ENCODE results near the gene SYNM.

SYNM gene

DNA sequence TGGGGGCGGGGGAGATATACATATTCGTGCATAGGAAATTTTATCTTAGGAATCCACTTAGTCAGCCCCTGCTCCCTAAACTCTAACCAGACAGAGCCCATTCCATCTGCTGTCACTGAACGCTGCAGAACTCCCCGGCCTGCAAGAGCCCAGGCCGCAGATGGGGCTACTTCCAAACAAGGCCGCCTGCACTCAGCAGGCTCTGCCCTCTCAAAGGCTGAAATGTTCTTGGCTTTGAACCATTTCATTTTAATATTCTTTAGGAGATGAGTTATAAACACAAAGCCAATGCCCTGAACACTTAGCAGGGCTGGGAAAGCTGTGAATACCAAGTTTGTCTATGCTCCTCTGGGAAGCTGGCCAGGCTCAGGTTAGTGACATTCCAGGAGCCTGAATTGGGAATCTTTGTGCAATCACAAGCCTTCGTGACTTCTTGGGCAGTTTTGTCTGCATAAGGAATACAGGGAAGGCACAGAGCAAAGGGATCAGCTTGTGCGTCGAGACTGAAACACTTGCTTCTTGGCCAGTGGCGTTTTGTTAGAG, 65.0 kb downstream of the SYNM start:
- no peak for DNase-seq

DNA sequence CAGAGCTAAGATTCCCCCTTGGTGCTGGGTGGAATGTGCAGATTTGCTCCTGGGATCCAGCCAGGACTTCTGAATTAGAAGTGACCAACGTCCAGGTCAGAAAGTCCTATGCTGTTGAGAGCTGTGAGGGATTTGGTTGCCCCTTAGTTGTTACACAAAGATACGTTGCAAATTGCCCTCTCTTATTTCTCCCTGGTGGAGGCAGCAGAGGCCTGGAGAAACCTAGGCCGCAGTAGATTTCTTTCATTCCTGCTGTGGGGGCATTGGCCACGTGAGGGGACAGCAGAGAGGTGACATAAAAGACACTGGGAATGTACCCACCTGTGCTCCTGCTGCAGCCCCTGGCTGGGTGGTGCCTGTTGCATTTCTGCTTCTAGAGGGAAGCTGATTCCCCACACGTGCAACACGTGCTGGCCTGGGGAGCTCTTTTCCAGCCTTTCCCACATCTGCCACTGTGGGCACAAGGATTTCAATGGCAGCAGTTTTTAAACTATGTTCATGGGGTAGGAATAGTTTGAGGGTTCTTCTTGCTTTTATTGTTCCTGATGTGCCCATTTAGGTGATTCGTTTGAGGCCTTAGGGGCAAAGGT, 65.7 kb downstream of the SYNM start:
- DNase-seq = no peak

DNA sequence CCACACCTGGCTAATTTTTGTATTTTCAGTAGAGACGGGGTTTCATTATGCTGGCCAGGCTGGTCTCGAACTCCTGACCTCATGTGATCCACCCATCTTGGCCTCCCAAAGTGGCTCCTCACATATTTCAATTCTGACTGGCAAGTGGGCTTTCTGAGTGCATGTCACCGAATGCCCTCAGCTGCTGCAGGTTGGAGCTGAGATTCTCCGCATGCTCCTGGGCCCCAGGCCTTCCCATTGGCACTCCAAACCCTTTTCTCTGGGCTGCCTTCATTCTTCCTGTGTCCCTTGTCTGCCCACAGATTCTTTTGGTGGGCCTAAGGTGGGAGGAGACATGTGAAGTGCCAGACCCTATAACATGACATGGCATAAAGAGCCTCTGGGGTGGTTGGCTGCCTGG, 67.3 kb downstream of the SYNM start:
- no peak for DNase-seq

DNA sequence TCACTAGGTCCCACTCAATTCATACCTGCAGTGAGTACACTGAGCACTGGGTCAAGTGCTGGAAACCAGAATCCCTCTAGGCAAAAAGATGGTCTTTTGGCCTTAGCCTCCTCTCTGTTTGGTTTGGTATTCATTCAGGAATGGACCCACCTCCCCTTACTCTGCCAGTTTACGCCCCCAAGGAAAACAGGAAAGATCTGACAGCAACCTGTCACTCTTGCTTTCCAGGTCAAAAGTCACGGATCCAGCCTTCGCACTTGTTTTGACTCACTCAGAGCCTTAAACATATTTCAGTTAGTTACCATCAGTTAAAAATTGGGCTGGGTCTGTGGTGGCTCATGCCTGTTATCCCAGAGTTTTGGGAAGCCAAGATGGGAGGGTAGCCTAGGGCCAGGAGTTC, 68.1 kb downstream of the SYNM start:
- no peak for DNase-seq

DNA sequence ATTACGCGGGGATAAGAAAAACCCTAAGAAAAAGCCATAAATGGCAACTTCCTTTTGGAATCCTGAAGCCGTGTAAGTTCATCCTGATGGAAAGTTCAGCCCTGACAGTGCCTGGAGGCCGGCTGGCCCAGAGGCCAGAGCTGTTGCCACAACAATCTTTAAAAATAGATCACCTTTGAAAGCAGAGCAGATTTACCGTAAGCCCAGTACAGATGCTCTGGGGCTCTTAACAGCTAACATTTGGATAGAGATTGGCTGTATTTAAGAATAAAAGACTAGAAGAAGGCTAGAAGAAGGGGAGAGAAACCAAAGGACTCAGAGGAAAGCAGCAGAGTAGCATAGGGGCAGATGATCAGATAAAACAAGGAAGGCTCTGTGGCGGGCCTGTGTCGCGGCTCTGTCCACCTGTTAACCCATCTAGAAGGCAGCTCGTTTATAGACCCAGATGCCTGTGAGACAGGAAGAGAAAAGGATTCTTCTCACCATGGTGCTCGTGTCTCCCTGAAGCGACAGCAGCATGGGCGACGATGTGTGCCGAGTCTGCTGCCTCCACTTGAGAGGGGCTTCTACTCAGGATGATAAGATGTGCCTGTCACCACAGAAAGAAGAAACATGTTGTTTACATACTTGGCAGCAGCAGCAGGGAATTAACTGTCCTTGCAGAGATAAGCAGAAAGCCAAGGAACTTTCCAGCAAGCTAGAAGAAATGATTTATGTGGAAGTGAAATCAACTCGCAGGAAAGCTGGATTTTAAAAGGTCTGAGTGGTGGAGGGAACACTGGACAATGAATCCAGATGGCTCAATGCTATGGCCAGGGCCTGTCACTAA, 69.9 kb downstream of the SYNM start:
- DNase-seq = no peak

DNA sequence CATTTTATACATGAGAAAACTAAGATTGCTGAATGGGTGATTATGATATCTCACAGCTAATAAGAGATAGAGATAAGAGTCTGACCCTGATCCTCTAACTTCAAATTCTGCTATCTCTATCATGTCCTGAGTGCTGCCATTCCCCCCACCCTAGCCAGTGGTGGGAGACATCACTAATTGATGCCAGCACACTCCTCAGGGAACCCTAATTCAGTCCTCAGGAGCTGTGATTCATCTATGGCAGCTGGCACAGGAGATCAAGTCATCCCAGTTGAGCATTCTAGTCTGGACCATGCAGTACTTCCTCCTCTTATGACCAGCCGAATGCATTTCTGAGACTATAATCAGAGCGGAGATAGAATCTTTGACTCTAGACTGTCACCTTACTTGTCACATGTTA, 71.9 kb downstream of the SYNM start:
- DNase-seq = no peak

DNA sequence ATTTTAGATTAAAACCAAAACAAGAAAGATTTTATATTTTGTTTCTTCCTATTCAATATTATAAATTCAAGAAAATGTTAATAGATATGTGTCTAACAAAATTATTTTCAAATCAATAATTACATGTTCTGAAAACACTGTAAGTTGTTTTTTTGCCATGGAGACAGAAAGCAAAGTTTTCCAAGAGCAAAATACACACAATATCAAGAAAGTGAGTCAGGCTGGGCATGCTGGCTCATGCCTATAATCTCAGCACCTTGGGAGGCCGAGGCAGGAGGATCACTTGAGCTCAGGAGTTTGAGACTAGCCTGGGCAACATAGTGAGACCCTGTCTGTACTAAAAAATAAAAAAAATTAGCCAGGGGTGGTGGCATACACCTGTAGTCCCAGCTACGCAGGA, 72.8 kb downstream of the SYNM start:
- DNase-seq = no peak

DNA sequence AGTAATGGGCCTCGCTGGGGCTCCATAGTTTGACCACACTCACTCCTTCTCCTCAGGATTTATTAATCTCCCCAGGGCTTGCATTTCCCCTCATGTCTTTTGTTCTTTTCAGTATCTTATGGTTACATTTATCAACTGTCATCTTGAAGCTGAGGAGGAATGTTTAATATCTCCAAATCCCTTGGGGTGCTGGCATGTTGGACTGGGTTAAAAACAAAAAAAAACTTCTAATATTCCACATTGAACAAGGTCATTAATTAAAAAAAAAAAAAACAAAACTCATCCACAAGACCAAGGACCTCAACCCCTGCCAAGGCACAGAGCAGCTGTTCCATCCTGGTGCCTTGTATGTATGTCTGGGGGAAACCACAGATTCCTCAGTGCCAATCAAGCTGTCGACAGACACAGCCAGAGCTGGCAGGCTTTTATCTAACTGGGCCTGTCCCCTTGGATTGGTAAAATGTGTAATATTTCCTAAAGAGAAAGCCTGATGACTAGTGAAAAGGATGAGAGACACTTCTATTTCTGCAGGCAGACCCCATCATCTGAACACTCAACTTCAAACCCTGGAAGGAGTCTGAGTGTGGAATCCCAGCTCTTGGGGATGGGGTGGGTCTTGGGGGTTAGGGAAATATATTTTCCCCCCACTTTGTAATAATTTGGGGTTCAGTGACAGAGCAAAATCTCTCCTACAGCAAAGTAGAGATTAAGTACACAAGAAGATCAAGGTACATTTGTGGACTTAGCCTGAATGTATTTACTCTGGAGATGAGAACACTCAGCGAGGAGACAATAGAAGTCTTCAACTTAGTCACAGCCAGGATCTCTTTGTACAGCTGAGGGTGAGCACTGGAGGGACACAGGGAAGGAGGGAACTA, 75.4 kb downstream of the SYNM start:
- no peak for DNase-seq

DNA sequence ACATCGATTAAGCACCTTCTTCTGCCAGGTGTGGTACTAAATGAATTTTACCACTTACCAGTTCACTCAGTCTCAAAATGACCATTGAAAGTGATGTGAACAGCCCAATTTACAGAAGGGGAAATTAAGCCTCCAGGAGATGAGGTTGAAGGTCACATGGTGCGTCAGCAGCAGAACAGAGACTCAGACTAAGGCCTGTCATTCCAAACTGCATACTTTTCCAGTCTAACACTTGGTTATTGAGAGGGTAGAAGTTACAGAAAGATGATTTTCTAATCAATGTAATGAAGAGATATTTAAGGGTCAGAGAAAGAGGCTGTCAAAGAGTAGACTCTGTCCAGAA, 76.1 kb downstream of the SYNM start:
- DNase-seq = no peak

DNA sequence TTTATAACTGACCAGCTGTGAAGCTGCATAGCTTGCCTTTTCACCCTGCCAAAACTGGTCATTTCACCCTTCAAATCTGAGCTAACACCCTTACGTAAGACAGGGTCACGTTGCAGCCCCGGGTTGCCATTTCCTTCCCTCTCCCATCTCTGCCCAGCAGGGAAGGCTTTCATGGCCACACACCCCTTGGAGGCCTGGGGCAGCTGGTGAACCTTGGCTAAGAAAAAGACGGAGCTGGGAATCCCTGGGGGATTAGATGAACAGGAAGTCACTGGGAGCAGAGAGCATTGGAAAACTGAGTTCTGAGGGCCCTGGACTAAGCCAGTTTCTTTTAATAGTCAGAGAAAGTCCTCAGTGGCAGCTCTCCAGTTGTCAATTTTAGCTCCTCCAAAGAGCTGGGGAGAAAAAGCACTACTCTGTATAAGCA, 76.7 kb downstream of the SYNM start:
- DNase-seq = no peak

DNA sequence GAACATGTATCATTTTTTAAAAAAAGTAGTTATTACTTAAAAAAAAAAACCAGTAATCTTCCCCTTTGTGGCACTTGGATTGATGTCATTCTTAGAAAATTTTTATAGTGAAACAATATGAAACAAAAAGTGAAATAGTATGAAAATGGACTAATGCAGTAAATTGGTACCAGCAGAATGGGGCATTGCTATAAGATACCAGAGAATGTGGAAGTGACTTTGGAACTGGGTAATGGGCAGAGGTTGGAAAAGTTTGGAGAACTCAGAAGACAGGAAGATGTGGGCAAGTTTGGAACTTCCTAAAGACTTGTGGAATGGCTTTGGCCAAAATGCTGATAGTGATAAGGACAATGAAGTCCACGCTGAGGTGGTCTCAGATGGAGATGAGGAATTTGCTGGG, 77.9 kb downstream of the SYNM start:
- no peak for DNase-seq
